K562 (cell line): Measurements from ENCODE around the gene NFATC2. TPM values are rescaled to one million over a fixed set of nuclear protein-coding genes. Genes with fewer than 3 reads are reported as not detected.
A peak's percentile ranks its signal among the peaks of the same experiment; 100 is the strongest.

ENCODE experiments used
- ATAC-seq: fragments of 200-7000 bp; cut with Tn5 transposase; 3 replicates; pipeline ENCODE4 v1.9.1; 2020; ENCODE audit warnings: moderate library complexity
- BruUV-seq: library from RNA; stranded (reverse); fragments of 400-500 nt; replicated peaks from 2 replicates; lab custom pipeline; 2021; lab: Mats Ljungman, UMichigan
- CTCF ChIA-PET: fragments of 300-600 bp; formaldehyde crosslinking; extraction: SDS; loops from one replicate; lab custom pipeline; 2021; ENCODE audit warnings: low intra/inter-chr PET ratio; lab: Yijun Ruan, JAX
- POLR2A ChIA-PET: fragments of 300-600, 350-650 bp; sonication (Branson Sonifier 250); formaldehyde crosslinking; extraction: SDS; loops from one replicate; lab custom pipeline; 2021; ENCODE audit warnings: antibody characterized with exemption, inconsistent platforms; lab: Yijun Ruan, JAX
- DNase-seq, 4 experiments: peaks; one replicate each; pipeline versions ENCODE4 v3.0.0 to v3.0.0-alpha.2; 2011 to 2018; ENCODE audit warnings: low spot score in 3 of 4, mixed read lengths in 3 of 4; ENCODE audit errors: extremely low read depth in 1 of 4
- FAIRE-seq: peaks from 2 replicates; lab custom pipeline; 2011; peaks lifted over from hg19 to GRCh38; lab: Jason Lieb, UNC
- H2AFZ ChIP-seq: 2 replicates; pipeline ENCODE4 v1.6.0; 2011; ENCODE audit warnings: low read depth, low read length, control low read depth, inconsistent platforms
- H3K27ac ChIP-seq: fragments of 200-600 bp; 3 replicates; pipeline ENCODE4 v1.8.0; 2011; ENCODE audit warnings: low read depth, mild to moderate bottlenecking, control low read depth, inconsistent platforms, low read length, moderate library complexity, mixed read lengths; ENCODE audit errors: extremely low read depth
- H3K27me3 ChIP-seq, 2 experiments: fragments of 300-600 bp in 1 of 2; 2 replicates in 1 of 2; 3 replicates in 1 of 2; pipeline versions ENCODE4 v1.6.0 to v1.8.0; 2011; ENCODE audit warnings: inconsistent platforms in 2 of 2, low read length in 2 of 2, mild to moderate bottlenecking in 1 of 2, mixed read lengths in 1 of 2, moderate library complexity in 1 of 2; ENCODE audit not compliant: control insufficient read depth in 2 of 2, insufficient read depth in 2 of 2
- H3K36me3 ChIP-seq: fragments of 300-600 bp; 3 replicates; pipeline ENCODE4 v1.8.0; 2011; ENCODE audit warnings: mild to moderate bottlenecking, low read length, inconsistent platforms; ENCODE audit not compliant: control insufficient read depth, insufficient read depth
- H3K4me1 ChIP-seq, 2 experiments: fragments of 200-600 bp in 1 of 2; replicated peaks in 1 of 2; 2 replicates in 1 of 2; 3 replicates in 1 of 2; pipeline versions ENCODE4 v1.5.1 to v1.8.0; 2011; ENCODE audit warnings: inconsistent platforms in 2 of 2, low read length in 2 of 2, mild to moderate bottlenecking in 1 of 2, mixed read lengths in 1 of 2, moderate library complexity in 1 of 2; ENCODE audit not compliant: control insufficient read depth in 2 of 2, insufficient read depth in 2 of 2
- H3K4me2 ChIP-seq: 2 replicates; pipeline ENCODE4 v1.6.1; 2011; ENCODE audit warnings: low read length, control low read depth, inconsistent platforms, mixed read lengths; ENCODE audit not compliant: insufficient read depth
- H3K4me3 ChIP-seq: fragments of 200-600 bp; sonication (generic), shearing (Covaris generic); 2 replicates; pipeline ENCODE4 v1.5.1; 2016; ENCODE audit warnings: control low read depth, inconsistent platforms
- H3K79me2 ChIP-seq: fragments of 200-600 bp; 3 replicates; pipeline ENCODE4 v1.8.0; 2011; ENCODE audit warnings: low read length, inconsistent platforms; ENCODE audit not compliant: control insufficient read depth, insufficient read depth
- H3K9ac ChIP-seq, 2 experiments: 2 replicates each; pipeline versions ENCODE4 v1.6.0 to v1.6.1; 2011; ENCODE audit warnings: low read depth in 2 of 2, low read length in 2 of 2, control low read depth in 1 of 2, inconsistent platforms in 1 of 2, mild to moderate bottlenecking in 1 of 2, mixed read lengths in 1 of 2; ENCODE audit not compliant: insufficient read depth in 1 of 2
- H3K9me1 ChIP-seq: one replicate; pipeline ENCODE4 v1.6.0; 2011; ENCODE audit warnings: inconsistent platforms, mild to moderate bottlenecking, low read length, moderate library complexity; ENCODE audit not compliant: control insufficient read depth, insufficient read depth
- H3K9me3 ChIP-seq: replicated peaks from 2 replicates; pipeline ENCODE4 v1.5.1; 2011; ENCODE audit warnings: low read depth, low read length, inconsistent platforms; ENCODE audit not compliant: control insufficient read depth, insufficient read depth
- H4K20me1 ChIP-seq: replicated peaks from 2 replicates; pipeline ENCODE4 v1.6.1; 2011; ENCODE audit warnings: low read length, inconsistent platforms, mixed read lengths; ENCODE audit not compliant: control insufficient read depth, insufficient read depth
- DDX20 ChIP-seq: fragments of 450-650 bp; IDR thresholded peaks from 2 replicates; pipeline ENCODE4 v1.6.1; 2016; ENCODE audit warnings: missing genetic modification characterization, low read depth, mild to moderate bottlenecking, missing compliant biosample characterization, moderate library complexity
- HES1 ChIP-seq: fragments of 450-650 bp; IDR thresholded peaks from 2 replicates; pipeline ENCODE4 v1.6.1; 2016; ENCODE audit warnings: low read depth, mild to moderate bottlenecking, moderate library complexity
- NFIC ChIP-seq: fragments of 450-650 bp; IDR thresholded peaks from 2 replicates; pipeline ENCODE4 v1.6.1; 2017; ENCODE audit warnings: mild to moderate bottlenecking, inconsistent platforms
- NRF1 ChIP-seq, 2 experiments: fragments of 450-650 bp; IDR thresholded peaks in 1 of 2; conservative IDR thresholded peaks in 1 of 2; 2 replicates each; pipeline ENCODE4 v1.6.1; 2014; ENCODE audit warnings: mild to moderate bottlenecking in 2 of 2
- PHTF2 ChIP-seq: fragments of 250-450 bp; sonication (Bioruptor Pico); IDR thresholded peaks from 2 replicates; pipeline ENCODE4 v1.5.0; 2021; ENCODE audit warnings: mild to moderate bottlenecking
- RBM25 ChIP-seq: fragments of 200-400 bp; formaldehyde crosslinking; IDR thresholded peaks from 2 replicates; pipeline ENCODE4 v1.6.1; 2018; ENCODE audit warnings: low read length, low read depth, moderate library complexity; ENCODE audit not compliant: severe bottlenecking
- SREBF2 ChIP-seq: sonication (generic); formaldehyde crosslinking; IDR thresholded peaks from 2 replicates; pipeline ENCODE4 v1.4.0; 2020; ENCODE audit warnings: mild to moderate bottlenecking, missing genetic modification reagents
- WGBS: fragments of 100-300 bp; shearing (Covaris generic); methylation state at CpG from one replicate; pipeline ENCODE4 v1.1.6; 2016; ENCODE audit warnings: low coverage, mixed read lengths; ENCODE audit not compliant: insufficient coverage; ENCODE audit errors: missing lambda C conversion rate; 5-methylcytosine and 5-hydroxymethylcytosine counted together
- in situ Hi-C: fragments of 300-500 bp; cut with MboI; formaldehyde crosslinking; loops from 4 replicates; pipeline ENCODE4 v1.15.0; 2018; ENCODE audit warnings: inconsistent platforms, mixed read lengths
- intact Hi-C: fragments of 100-400 bp; cut with micrococcal nuclease; formaldehyde crosslinking; loops from 2 replicates; pipeline ENCODE4 v1.14.2; 2022
- polyA plus RNA-seq, 8 experiments: library from polyadenylated mRNA; depleted of rRNA in 4 of 8; stranded (reverse) in 5 of 8; unstranded in 3 of 8; fragments of >200 nt; fragmentation: Nextera tagmentation in 2 of 8; fragmentation: Illumina TruSeq in 1 of 8; extraction: Ambion mirVana in 2 of 8; extraction: Trizol in 1 of 8; gene quantifications; 2 replicates each; pipeline versions ENCODE4 v1.2.1 to v1.2.3, GENCODE V29; 2011 to 2014; ENCODE audit warnings: inconsistent platforms in 1 of 8, missing spikeins in 1 of 8
- total RNA-seq, 7 experiments: library from RNA; depleted of rRNA in 6 of 7; stranded (reverse); fragments of >200 nt in 6 of 7; fragmentation: Illumina TruSeq in 2 of 7; extraction: Trizol in 2 of 7; gene quantifications; 2 replicates each; pipeline versions ENCODE4 v1.2.1 to v1.2.3, GENCODE V29; 2011 to 2021; ENCODE audit warnings: low replicate concordance in 1 of 7

Gene NFATC2
- total and polyA plus RNA-seq, 9 of the 15 experiments (the other 6 are each of a cell fraction or from before 2014, with no cell fraction given), result 1.9 to 11.2 (median 3.0) TPM

GRCh38 chr20:51511861-51512619, 30.5 kb downstream of the NFATC2 start:
- H3K27me3 ChIP-seq, result no peaks in the 10 kb centered on the region
- H3K27ac ChIP-seq, result no peak overlapping the region
- no peak for ATAC-seq
- H3K4me2 ChIP-seq, result no peak overlapping the region
- H3K9me3 ChIP-seq, result no peaks in the 10 kb centered on the region
- POLR2A ChIA-PET, result interaction anchor here (1.0 to 1.1 kb wide), 2 partner anchors 11 to 17 kb away, joined by 3 read pairs; no protein-coding TSS in a partner anchor
- peak in 1 of 4 experiments; percentile 19 for DNase-seq
- 83% methylated on average over 10 of the region's 10 CpGs for WGBS
- BruUV-seq, result no TSS peak
- FAIRE-seq, result peak; percentile 51
- in situ Hi-C loops (no loop called here), intact Hi-C loops (no loop called here)
- no peak overlapping the region for H3K9ac ChIP-seq
- no peaks in the 10 kb centered on the region for H3K9me1 ChIP-seq
- no peak overlapping the region for H2AFZ ChIP-seq
- H3K79me2 ChIP-seq, result peaks cover 6% of the 10 kb centered on the region; the same call in 1 of the 3 replicates
- 0 out of 2 replicates have a peak, but pooled peaks cover 12% of the 10 kb centered on the region for H4K20me1 ChIP-seq
- H3K4me1 ChIP-seq, result peaks cover 6 to 18% of the 10 kb centered on the region in 2 experiments
- no peak overlapping the region for H3K4me3 ChIP-seq
- TF ChIP-seq NFIC, result no peak
- TF ChIP-seq NRF1 (conservative IDR thresholded peaks at IDR 0.05 in 1 of 2, IDR thresholded peaks at IDR 0.05 in 1 of 2), result no peak
- no peak for TF ChIP-seq PHTF2 (CRISPR knock-in tag)
- peak; percentile 68 for TF ChIP-seq RBM25
- TF ChIP-seq HES1, result no peak
- TF ChIP-seq SREBF2 (CRISPR knock-in tag), result no peak
- TF ChIP-seq DDX20 (tag), result no peak
- H3K36me3 ChIP-seq, result peaks cover 73% of the 10 kb centered on the region
- CTCF ChIA-PET, result no interaction called here
